Prostate gland (tissue), 2 donors: ENCODE results near the gene DDX52. TPM values are rescaled to one million over a fixed set of nuclear protein-coding genes. Genes with fewer than 3 reads are reported as not detected.
"Not testable (repeated sequence)": the region's sequence is repeated elsewhere in the genome, so short reads cannot be mapped to it uniquely, and the experiment has no call there.

Experiments
- DNase-seq: peaks from one replicate; pipeline ENCODE4 v3.0.0-alpha.2; 2019; ENCODE audit warnings: low spot score
- H3K27ac ChIP-seq, 2 donors: fragments of 200-600 bp; sonication (generic); 2 replicates each; pipeline ENCODE4 v1.5.1; 2017 to 2019
- H3K27me3 ChIP-seq: fragments of 200-600 bp; sonication (generic); replicated peaks from 2 replicates; pipeline ENCODE4 v1.5.1; 2019; ENCODE audit not compliant: insufficient read depth
- H3K36me3 ChIP-seq, 2 donors: fragments of 200-600 bp; sonication (generic); 1 replicate in 1 of 2; 2 replicates in 1 of 2; pipeline versions ENCODE4 v1.5.1 to v1.8.1; 2017 to 2019
- H3K4me1 ChIP-seq: fragments of 200-600 bp; sonication (generic); replicated peaks from 2 replicates; pipeline ENCODE4 v1.5.1; 2019
- H3K4me3 ChIP-seq, 2 donors: fragments of 200-600 bp; sonication (generic); 2 replicates each; pipeline ENCODE4 v1.5.1; 2017 to 2019
- H3K9me3 ChIP-seq: fragments of 200-600 bp; sonication (generic); 2 replicates; pipeline ENCODE4 v1.5.1; 2017
- POLR2A ChIP-seq: fragments of 450-650 bp; IDR thresholded peaks from one replicate; pipeline ENCODE4 v1.6.1; 2016; ENCODE audit warnings: antibody characterized with exemption, mild to moderate bottlenecking
- POLR2AphosphoS5 ChIP-seq: sonication (generic); formaldehyde crosslinking; IDR thresholded peaks from one replicate; pipeline ENCODE4 v1.6.1; 2017; ENCODE audit warnings: antibody characterized with exemption
- WGBS: methylation state at CpG from one replicate; pipeline ENCODE4 v1.1.5; 2018; 5-methylcytosine and 5-hydroxymethylcytosine counted together
- intact Hi-C: fragments of 100-400 bp; cut with DNase I; formaldehyde crosslinking; loops from one replicate; pipeline ENCODE4 v1.14.2; 2022
- total RNA-seq, 2 donors: library from RNA; depleted of rRNA; stranded (reverse); fragments of >200 nt; gene quantifications; one replicate each; pipeline ENCODE4 v1.1.0, GENCODE V29; 2016
- TF ChIP-seq, protein P1 (sequence below), 4 experiments: fragments of 200-600 bp in 2 of 4; fragments of 450-650 bp in 2 of 4; sonication (generic) in 2 of 4; IDR thresholded peaks; 1 replicate in 3 of 4; 2 replicates in 1 of 4; pipeline ENCODE4 v1.5.1; 2016 to 2019; ENCODE audit warnings: antibody characterized with exemption in 4 of 4, mild to moderate bottlenecking in 2 of 4, moderate library complexity in 2 of 4

The DDX52 gene
- total RNA-seq, 2 donors from 2014 or later = 14.8 to 17.5 TPM

DNA sequence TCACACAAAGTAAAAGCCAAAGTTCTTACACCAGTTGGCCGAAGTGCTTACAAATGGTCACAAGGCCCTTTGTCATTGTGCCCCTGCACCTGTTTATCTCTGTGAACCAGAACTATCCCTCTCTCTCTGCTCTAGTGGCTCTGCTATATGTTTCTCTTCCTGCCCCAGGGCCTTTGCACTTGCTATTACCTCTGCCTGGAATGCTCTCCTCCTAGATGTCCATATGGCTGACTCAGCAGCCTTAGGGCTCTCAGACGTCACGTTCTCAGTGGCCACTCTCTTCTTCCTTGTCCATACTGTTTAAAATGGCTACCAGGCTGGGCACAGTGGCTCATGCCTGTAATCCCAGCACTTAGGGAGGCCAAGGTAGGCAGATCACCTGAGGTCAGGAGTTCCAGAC is 38.8 kb upstream of the DDX52 start:
- no peak for TF ChIP-seq POLR2AphosphoS5
- TF ChIP-seq POLR2A = no peak
- TF ChIP-seq, protein P1, sequence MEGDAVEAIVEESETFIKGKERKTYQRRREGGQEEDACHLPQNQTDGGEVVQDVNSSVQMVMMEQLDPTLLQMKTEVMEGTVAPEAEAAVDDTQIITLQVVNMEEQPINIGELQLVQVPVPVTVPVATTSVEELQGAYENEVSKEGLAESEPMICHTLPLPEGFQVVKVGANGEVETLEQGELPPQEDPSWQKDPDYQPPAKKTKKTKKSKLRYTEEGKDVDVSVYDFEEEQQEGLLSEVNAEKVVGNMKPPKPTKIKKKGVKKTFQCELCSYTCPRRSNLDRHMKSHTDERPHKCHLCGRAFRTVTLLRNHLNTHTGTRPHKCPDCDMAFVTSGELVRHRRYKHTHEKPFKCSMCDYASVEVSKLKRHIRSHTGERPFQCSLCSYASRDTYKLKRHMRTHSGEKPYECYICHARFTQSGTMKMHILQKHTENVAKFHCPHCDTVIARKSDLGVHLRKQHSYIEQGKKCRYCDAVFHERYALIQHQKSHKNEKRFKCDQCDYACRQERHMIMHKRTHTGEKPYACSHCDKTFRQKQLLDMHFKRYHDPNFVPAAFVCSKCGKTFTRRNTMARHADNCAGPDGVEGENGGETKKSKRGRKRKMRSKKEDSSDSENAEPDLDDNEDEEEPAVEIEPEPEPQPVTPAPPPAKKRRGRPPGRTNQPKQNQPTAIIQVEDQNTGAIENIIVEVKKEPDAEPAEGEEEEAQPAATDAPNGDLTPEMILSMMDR (IDR thresholded peaks at IDR 0.05) = no peak
- H3K4me1 ChIP-seq = no peaks in the 10 kb centered on the region
- H3K27me3 ChIP-seq = no peaks in the 10 kb centered on the region
- DNase-seq = no peak
- H3K4me3 ChIP-seq = no peak overlapping the region
- H3K36me3 ChIP-seq = no peaks in the 10 kb centered on the region
- H3K9me3 ChIP-seq = no peaks in the 10 kb centered on the region
- no peak overlapping the region for H3K27ac ChIP-seq
- intact Hi-C loops = no loop called here
- WGBS = 98% methylated on average over 3 of the region's 3 CpGs

DNA sequence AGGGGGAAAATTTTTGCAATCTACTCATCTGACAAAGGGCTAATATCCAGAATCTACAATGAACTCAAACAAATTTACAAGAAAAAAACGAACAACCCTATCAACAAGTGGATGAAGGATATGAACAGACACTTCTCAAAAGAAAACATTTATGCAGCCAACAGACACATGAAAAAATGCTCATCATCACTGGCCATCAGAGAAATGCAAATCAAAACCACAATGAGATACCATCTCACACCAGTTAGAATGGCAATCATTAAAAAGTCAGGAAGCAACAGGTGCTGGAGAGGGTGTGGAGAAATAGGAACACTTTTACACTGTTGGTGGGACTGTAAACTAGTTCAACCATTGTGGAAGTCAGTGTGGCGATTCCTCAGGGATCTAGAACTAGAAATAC is 36.7 kb upstream of the DDX52 start:
- H3K27me3 ChIP-seq, H3K4me1 ChIP-seq, H3K4me3 ChIP-seq, H3K36me3 ChIP-seq, H3K9me3 ChIP-seq, DNase-seq, H3K27ac ChIP-seq, intact Hi-C loops: not testable (repeated sequence)
- WGBS = 89% methylated on average over 2 of the region's 2 CpGs

DNA sequence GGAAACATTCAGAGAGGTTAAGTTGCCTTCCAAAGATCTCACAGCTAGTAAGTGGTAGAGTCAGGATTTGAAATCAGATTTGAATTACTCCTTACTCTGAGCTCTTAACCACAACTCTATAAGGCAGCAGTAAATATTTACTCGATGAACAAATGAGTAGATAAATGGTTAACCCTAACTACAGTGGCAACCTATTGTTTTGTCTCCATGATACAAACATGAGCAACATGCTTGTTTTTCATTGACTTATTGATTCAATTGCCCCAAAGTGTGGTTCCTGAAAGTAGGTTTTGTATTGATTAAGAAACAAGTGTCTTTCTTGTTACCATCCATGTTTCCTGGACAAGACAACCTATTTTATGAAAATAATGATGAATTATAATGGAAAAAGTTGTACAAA is 34.8 kb upstream of the DDX52 start:
- H3K4me1 ChIP-seq = no peaks in the 10 kb centered on the region
- no peaks in the 10 kb centered on the region for H3K27me3 ChIP-seq
- 95% methylated on average over 1 of the region's 1 CpG for WGBS
- H3K4me3 ChIP-seq = no peak overlapping the region
- no peaks in the 10 kb centered on the region for H3K36me3 ChIP-seq
- no peak overlapping the region for H3K27ac ChIP-seq
- intact Hi-C loops = no loop called here
- H3K9me3 ChIP-seq = no peaks in the 10 kb centered on the region
- DNase-seq = no peak
- TF ChIP-seq POLR2A = no peak
- TF ChIP-seq POLR2AphosphoS5 = no peak
- TF ChIP-seq, protein P1 (IDR thresholded peaks at IDR 0.05) = no peak

DNA sequence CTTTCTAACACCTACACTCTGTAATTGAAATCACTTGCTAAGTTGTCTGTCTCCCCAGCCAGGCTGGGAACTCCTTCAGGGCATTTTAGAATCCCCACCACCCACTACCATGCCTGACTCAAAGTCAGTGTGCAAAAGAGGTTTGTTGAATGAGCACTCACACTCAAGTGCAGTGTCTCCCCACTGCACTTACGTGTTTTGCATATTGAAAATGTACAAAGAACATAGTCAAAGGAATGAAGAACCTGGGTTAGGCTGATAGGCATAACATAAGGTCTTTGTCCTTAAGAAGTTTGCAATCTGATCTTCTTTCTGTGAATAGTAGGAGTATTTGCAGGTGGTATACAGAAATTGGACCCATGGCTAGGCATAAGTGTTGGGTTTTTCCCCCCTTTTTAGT is 33.8 kb upstream of the DDX52 start:
- 84% methylated on average over 1 of the region's 1 CpG for WGBS
- Histone ChIP-seq H3K9me3 (no peaks in the 10 kb centered on the region), H3K4me3 (no peak overlapping the region), H3K4me1 (no peaks in the 10 kb centered on the region), H3K27me3 (no peaks in the 10 kb centered on the region), H3K36me3 (no peaks in the 10 kb centered on the region), H3K27ac (no peak overlapping the region)
- DNase-seq = no peak
- intact Hi-C loops = no loop called here
- TF ChIP-seq, protein P1 (IDR thresholded peaks at IDR 0.05) = no peak
- no peak for TF ChIP-seq POLR2AphosphoS5
- TF ChIP-seq POLR2A = no peak

DNA sequence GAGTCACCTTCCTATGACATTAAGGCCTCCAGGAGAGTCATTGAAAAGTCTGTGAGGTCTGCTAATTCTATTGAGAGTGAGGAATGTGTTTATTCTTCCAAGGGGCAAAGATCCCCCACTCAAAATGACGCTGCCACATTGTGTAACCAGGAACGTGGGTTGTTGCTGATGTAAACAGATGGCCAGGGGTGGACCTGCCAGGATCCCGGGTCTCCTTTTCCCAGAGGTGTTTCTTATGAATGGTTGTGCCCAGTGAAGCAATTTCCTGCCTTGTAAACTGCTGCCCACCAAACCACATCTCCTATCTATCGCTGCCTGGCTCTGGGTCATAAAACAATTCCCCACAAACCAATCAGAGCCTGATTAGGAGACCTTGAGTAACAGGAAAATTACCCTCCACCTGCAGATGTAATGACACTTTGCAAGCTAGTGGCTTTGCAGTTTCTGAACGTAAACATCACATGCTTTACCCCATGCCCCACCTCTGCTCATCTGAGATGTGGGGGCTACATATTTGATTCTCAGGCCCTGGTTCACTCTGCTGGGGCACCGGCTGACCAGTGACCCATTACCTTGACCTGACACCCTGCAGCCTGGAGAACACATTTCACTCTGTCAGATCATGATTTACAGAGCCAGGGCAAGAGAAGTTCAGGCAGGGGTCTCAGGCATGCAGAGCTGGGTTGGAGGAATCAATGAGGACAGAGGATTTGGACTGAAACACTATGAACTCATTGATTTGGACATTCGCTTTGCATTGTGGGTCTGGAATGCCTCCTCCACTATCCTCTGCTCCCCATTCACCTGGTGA is 33.1 kb upstream of the DDX52 start:
- Histone ChIP-seq H3K27me3 (no peaks in the 10 kb centered on the region), H3K36me3 (no peaks in the 10 kb centered on the region), H3K4me3 (no peak overlapping the region), H3K4me1 (no peaks in the 10 kb centered on the region), H3K9me3 (no peaks in the 10 kb centered on the region), H3K27ac (no peak overlapping the region)
- intact Hi-C loops = no loop called here
- no peak for DNase-seq
- TF ChIP-seq, protein P1 (IDR thresholded peaks at IDR 0.05) = no peak
- TF ChIP-seq POLR2AphosphoS5 (no peak), POLR2A (no peak)
- 32% methylated on average over 7 of the region's 7 CpGs for WGBS
